HG03196 (cell line): Measurements from ENCODE around the gene EXOC4.

Source experiments
- ATAC-seq: cut with Tn5 transposase; IDR thresholded peaks from one replicate; pipeline ENCODE4 v1.9.1; 2021; ENCODE audit not compliant: unreplicated experiment

The EXOC4 gene

DNA sequence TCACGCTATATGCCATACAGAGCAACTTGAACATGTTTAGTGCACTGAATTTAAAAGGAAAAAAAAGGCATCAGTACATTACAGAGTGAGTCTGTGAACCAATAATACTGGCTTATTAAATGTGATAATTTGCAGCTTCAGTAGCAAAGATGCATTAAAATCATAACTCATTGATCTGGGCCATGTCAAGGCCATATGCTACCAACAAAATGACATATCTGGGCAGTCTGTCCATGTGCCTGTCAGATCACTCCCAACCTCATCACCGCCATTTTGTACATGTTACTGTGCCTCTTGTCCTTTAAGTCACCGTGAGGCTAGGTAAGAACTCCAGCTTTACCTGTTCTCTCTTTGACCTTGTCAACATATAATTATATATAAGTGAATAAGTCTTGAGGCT lies 566.8 kb downstream of the EXOC4 start:
- ATAC-seq = no peak

DNA sequence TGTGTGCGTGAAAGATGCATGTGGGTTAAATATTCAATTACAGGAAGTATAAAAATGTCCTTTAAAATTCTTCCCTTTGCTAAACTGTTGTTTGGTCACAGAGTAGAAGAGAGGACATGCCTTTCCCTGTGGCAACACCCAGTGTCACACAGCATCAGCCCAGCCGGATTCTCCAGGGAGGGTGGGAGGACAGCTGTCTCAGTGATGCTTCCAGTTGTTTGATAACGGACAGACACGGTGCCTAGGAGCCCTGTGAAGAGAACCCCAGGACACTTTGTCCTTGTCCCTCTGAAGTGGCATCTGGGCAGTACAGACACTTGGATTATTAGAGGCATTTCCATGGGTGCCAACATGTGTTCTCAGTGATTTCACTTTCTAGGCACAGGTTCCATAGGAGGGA lies 567.7 kb downstream of the EXOC4 start:
- ATAC-seq = no peak

DNA sequence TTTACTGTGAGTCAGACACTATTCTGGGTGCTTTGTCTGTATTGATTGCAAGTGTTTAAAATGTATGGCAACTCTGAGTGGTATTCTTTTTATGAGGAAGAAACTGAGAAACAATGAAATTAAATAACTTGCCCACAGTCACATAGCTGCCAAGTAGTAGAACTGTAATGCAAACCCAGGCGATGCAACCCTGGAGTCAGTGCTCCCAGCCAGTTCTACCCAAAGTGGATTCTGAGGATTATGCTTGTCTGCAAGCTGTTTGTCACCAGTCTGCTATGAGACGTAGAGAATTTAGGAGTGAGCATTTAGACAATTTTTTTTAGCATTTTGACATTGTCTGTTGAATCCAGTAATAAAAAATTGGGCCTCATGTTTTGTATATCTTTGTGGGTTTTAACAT lies 568.3 kb downstream of the EXOC4 start:
- no peak for ATAC-seq

DNA sequence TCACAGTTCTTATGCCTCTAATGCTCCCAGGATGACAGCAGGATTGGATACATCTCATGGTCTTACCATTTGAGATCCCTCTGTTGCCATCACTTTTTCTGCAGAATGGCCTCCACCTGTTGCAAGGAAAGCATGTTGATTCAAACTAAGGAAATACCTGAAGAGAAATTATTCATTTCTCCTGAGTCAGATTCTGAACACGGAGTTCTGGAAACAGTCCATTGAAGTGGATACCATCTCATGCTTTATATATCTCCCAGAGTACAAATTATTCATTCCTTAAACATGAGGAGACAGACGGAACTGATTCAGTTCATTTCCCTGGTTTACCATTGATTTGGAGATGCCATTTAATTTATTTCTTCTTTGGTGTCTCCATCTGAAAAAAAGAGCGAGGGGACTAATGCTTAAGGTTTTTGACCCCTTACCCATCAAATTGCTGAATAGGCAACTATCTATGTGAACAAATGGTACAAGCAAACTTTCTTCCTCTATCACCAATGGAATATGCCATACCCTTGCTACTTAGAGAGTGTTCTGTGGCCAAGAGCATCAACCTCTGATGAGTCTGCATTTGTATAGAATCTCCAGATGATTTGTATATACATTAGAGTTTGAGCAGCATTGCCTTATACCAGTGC lies 569.2 kb downstream of the EXOC4 start:
- ATAC-seq = no peak

DNA sequence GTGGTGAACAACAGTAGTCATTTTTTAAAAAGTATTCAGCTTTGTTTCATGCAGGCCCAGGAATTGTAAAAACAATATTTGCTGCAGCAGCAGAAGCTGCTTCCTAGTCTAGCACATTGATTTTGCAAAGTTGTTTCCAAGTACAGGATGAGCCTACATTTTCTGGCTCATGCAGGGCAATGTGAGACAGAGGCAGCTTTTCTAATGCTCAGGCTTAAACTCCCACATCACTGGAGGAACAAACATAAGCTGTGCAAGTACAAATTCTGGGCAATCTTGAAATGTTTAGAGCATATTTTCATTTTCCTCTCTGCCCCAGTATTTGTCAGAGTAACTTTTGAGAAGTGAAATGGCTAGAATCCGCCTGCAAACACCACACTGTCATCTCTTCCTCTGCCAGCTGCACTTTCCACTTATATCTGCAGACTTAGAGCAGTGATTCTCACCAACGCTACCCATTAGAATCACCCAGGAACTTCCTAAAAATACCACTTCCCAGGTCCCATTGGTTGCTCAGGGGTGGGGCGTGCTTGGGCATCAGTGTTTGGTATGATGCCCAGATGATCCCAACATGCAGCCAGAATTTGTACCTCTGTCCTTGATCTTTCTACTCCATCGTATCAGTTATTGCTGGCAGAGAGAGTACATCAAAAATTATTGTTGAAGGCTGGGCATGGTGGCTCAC lies 570.1 kb downstream of the EXOC4 start:
- ATAC-seq = no peak

DNA sequence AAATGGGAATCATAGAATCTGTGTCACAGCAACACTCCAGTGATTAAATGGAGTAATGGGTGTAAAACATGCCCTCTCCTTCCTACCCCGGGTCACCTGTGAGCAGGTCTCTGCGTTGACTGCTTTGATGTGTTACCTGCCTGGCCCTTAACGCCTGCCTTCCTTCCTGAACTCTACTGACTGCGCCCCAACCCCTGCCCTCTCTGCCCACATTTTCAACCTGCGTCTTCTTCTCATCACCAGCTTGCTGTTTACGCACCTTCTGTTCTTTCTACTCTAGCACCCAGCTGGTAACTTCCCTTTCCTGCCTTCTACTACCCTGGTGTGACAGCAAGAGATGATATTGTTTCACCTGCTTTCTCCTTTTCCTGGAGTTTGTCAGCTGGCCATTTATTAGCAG lies 571.3 kb downstream of the EXOC4 start:
- ATAC-seq = no peak

DNA sequence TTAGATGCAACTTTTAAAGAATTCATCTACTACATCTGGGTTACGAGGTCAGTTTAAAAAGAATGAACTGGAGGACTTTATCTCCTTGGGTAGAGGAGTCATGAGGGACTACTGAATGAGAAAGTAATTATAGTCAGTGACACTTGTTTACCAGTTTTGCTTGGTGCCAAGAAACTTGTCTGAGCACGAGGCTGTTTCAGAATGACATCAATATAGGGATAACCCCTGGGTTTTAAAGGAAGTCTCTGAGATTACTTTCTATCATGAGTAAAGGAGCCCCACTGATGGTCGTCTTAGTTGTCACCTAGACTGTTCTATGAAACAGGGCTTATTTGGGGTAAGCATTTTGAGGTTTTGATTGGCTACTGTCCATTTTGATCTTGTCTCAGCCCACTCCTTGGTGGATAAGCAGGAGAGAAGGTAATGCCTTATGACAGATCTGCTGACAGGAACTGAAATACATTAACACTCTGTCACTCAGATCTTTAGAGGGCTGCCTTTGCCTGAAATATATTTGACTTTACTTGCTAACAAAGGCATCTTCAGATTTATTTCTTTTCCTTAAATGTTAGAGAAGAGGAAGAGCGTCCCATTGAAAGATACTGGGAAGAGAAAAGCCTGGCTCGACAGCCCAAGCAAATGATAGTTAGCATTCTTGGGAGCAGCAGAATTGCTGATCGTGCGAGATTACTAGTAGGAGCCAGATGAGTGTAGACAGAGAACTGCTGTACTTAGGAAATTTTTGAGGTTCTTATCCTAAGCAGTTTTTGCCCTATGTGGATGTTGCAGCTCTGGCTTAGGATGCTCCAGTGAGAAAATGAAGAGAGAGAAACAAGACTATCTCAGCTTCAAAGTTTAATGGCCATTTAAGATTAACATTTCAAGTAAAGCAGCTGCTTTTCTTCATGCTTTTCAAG lies 575.1 kb downstream of the EXOC4 start:
- ATAC-seq = peak; percentile 52

DNA sequence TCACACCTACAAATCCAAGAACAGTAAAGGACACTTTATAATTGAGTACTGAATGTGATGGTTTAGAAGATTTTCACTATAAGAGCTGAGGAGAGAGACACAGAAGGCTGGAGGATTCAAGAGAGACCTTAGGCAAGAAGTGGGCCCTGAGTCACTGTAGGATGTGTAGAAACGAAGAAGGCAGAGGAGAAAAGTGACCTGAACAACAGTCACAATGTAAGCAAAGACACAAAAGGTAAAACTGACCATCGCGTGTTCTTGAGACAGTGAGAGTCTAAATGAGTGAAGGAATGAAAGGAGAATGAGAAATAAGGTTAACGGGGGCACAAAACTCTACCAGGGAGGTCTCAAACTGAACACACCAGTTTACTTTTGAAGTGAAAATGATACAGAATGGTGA lies 576.0 kb downstream of the EXOC4 start:
- no peak for ATAC-seq

DNA sequence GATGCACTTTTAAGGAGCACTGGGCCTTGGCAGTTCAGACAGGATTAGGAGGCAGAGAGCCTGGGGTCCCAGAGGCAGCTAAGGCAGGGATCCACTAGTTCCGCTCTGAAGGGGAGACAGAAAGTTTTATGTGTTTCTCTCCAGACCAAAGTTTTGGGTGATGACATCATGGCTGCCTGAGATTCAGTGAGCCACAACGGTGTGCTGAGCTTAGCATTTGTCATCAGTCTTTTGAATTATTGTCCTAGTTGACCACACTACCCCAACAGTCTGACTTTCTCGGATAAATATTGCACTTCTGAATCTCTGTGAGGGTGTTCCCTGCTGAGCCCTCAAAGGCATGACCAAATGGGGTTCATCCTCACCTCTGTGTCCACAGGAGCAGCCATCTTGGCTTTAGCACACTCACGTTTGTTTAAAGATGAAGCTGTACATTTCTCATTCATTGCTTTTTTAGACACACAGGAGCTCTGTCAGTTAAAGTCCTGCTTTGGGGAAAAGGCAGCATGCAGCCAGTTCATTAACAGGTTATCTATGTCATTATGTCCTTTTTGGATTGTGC lies 576.5 kb downstream of the EXOC4 start:
- no peak for ATAC-seq

DNA sequence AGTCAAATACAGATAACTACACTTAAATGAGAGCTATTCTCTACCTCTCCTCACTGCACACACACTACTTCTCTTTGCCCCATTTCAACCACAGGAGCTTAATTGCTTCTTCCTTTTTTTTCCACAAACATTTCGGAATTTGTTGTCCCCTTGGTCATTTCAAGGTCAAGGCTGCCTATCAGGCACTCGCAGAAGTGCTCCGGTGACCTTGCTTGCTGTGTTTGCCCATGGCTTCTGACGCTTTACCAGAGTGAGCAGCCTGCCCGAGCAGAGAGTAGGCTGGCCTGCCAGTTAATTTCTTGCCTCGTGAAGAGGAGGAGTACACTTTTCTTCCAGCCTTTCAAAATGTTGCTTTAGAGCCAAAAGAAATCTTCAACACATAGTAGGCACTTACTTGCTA lies 577.2 kb downstream of the EXOC4 start:
- no peak for ATAC-seq

DNA sequence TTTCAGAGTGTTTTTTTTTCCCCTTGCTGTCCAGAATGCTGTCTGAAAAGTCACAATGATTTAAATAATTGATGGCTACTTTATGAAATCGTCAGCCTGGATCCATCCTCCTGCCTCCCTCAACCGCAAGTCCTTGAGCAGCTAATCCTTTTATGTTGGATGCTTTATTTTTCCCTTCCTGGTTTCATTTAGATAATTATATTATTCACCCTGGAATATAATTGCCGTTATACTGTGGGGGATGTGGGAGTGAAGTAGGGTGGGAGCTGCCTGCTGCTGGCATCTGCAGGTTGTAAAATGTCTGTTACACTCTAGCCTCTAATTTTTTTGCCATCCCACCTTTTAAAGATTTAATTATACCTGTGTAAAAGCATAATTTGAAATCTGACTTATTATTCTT lies 583.8 kb downstream of the EXOC4 start:
- ATAC-seq = no peak

DNA sequence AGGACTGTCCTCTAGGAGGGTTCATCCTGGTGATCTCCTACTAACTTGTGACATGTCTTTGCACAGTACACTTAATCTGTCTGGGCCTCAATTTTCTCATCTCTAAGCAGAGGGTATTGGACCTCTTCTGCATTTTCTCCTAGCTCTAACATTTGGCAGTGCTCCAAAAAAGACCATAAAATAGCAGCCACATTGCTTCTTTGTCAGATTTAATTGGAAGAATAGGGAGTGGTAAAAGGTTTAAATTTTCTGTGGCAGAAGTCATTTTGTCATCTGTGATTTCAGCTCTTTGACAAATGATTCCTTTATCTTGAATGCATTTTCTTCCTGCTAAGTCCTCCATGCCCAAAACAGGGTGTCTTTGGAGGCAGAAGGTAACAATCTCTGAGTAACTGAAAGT lies 584.3 kb downstream of the EXOC4 start:
- no peak for ATAC-seq

DNA sequence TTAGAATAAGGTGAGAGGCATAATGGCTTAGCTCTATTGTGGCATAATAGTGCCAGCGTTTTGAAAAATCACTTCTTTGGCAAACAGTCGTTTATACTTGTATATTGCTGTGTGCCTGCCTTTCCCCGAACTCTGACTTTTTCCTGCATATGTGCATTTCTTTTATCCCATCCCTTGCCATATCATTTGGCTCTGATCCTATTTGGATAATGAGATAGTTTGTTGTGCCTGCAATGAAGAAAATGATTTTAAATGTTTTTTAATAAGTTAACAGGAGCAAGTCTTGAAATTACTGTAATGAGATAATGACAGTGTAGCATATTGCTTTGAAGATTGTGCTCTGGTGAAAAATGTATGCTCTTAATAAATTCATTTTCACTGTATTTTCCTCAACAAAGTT lies 586.2 kb downstream of the EXOC4 start:
- no peak for ATAC-seq

DNA sequence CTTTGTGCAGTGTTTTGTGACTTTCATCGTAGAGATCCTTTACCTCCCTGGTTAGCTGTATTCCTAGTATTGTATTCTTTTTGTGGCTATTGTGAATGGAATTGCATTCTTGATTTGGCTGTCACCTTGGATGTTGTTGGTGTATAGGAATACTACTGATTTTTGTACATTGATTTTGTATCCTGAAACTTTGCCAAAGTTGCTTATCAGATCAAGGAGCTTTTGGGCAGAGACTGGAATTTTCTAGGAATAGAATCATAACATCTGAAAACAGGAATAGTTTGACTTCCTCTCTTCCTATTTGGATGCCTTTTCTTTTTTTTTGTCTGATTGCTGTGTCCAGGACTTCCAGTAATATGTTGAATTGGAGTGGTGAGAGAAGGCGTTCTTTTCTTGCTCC lies 590.5 kb downstream of the EXOC4 start:
- no peak for ATAC-seq

DNA sequence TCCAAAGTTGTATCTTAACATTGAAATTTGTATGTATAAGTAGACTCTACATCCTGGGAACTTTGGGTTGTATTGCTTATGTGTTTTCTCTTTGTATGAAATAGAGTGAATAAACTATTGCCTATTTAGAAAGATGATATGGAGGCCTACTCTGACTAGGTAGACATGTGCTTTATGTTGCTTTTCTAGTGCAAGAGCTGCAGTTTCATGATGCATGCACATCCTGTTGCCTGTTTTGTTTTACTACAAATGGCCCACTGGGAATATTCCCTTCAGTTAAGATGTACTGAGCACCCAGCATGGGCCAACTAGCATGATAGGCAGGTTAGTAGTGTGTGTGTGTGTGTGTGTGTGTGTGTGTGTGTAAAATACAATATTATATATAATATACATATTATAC lies 592.1 kb downstream of the EXOC4 start:
- no peak for ATAC-seq

DNA sequence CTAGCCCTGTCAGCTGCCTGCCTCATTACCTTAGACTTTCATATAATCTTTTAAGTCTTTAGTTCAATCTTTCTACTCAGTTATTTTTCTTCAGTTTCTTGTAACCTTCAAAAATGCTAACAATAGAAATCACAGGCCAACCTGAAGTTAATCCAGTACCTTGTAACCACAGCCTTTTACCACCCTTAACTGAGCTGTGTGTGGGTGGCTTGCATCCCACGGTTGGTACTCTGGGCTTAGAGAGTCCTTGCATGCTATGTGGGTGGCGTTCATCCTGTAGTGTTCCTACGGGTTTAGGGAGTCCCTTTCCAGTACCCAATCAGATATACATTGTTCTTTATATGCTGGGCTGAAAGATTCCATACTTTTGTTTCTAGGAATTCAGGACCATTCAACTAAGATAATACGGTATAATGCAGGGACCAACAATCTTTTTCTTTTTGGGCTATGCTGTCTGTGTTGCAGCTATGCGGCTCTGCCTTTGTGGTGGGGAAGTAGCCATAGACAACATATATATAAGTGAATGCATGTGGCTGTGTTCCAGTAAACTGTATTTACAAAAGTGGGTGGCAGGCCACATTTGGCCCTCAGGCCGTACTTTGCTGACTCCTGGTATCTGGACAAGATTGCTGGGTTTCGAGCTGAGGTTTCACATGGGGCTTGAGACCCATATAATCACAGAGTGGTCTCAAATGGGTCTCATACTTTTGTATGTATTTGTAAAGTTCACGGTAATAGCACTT lies 593.5 kb downstream of the EXOC4 start:
- no peak for ATAC-seq

DNA sequence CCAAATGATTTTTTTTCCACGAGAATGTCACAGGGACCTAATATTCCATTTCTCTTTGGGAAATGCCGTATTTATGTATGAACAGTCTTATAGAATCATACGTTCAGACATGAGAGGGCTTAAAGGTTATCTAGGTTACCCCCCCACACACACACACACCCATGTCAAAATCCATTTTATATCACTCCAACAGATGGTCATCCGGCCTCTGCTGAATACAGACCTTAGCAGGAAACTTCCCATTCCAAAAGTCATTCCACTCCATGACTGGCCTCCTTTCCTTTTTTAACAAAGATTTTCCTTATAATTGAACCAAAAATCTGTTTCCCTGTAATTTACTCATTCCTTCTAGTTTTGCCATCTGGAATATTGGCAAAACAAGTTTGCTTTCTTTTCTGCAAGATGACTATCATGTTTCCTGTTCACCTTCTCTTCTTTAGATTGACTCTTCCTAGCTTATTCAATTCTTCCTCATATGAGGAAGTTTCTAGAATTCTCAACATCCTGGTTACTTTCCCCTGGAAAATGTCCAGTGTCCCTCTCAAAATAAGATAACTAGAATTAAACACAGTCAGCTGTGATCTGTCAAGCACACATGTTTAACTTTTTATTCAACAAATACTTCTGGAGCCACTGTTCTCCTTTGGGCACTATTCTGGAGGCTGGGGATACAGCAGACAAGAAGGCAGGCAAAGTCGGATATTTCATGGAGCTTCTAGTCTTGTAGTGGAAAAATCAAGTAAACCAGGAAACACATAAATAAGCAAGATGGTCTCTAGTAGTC lies 597.8 kb downstream of the EXOC4 start:
- ATAC-seq = no peak

DNA sequence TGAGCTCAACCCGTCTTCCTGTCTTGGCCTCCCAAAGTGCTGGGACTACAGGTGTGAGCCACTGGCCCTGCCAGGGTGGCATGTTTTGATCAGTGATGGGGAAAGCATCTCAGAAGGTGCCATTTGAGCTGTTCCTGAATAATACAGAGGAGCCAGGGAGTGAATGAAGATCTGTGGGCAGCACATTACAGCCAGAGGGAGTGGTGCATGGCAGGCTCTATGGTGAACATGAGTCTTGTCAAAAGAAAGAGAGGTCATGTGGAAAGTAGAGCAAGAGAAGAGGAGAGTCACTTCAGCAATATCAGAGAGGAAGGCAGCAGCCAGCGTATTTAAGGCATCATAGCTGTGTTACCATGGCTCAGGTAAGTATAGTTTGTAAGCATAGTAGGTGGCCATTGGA lies 598.5 kb downstream of the EXOC4 start:
- ATAC-seq = no peak

DNA sequence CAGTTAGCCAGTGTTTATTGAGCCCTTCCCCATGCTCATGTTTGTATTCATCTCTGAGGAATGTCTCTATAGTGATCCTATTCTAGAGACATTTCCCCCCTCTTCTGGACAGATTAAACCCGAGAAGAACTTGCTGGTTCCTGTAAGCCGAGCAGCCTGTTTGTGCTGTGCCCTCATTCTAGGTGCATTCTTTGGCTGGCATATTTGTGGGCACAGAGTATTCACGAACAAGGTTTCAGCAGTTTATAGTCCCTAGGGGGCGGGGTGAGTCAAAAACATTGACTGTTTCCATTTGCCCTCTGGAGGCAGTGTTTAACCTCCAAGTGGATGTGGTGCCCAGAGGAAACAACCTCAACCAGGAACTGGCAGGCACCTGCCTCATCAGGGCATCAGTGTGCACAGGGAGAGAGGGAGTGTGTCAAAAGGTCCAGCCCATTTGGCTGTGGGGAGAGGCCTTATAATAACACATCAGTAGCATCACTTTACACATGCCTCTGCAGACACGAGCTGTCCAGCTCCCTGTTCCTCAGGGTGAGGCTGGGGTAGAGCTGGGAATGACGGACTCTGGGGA lies 600.9 kb downstream of the EXOC4 start:
- peak; percentile 80 for ATAC-seq

DNA sequence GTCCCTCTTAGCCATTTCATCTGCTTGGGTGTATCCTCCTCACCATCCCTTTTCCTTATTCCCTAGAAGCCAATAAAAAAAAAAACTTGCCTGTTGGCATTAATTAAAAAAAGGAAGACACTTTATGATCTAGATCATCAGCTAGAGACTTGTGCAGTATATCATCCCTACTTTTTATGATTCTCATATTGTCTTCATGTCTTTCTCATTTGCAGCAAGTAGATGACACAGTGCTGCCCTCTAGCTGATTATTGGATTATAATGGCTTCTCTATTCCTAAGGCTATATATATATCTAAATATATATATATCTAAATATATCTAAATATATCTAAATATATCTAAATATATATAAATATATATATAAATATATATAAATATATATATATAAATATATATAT lies 601.9 kb downstream of the EXOC4 start:
- no peak for ATAC-seq
